Mucosa of descending colon (tissue), 3 donors: Measurements from ENCODE around the gene AKIP1. TPM values are rescaled to one million over a fixed set of nuclear protein-coding genes. Genes with fewer than 3 reads are reported as not detected.
"Not testable (repeated sequence)": the region's sequence is repeated elsewhere in the genome, so short reads cannot be mapped to it uniquely, and the experiment has no call there.

ENCODE experiments used
- ATAC-seq: fragments of 200-7000 bp; cut with Tn5 transposase; one replicate; pipeline ENCODE4 v1.9.1; 2020; ENCODE audit warnings: mild to moderate bottlenecking, moderate library complexity
- DNase-seq, 3 donors: peaks; one replicate each; pipeline ENCODE4 v3.0.0-alpha.2; 2020
- H3K36me3 ChIP-seq: fragments of 200-600 bp; one replicate; pipeline ENCODE4 v1.8.0; 2021; ENCODE audit warnings: low read depth, mild to moderate bottlenecking
- H3K4me1 ChIP-seq: fragments of 200-600 bp; one replicate; pipeline ENCODE4 v1.8.0; 2021; ENCODE audit warnings: low read depth, mild to moderate bottlenecking
- H3K4me3 ChIP-seq: fragments of 200-600 bp; one replicate; pipeline ENCODE4 v1.8.0; 2021; ENCODE audit warnings: mild to moderate bottlenecking
- H3K9me3 ChIP-seq: fragments of 200-600 bp; one replicate; pipeline ENCODE4 v1.8.0; 2021; ENCODE audit warnings: mild to moderate bottlenecking
- intact Hi-C, 2 donors: fragments of 100-400 bp; cut with DNase I in 1 of 2; cut with micrococcal nuclease in 1 of 2; formaldehyde crosslinking; loops; one replicate each; pipeline versions ENCODE4 v1.11.0 to v1.11.1; 2022; cut with DNase I, micrococcal nuclease
- total RNA-seq, 3 donors: library from RNA; stranded (reverse); fragmentation: NEBNext Ultra II Directional in 2 of 3; extraction: Animal tissue kit (Norgen Biotek cat#: 25700) in 2 of 3; gene quantifications; one replicate each; pipeline versions ENCODE4 v1.2.1 to v1.2.4, GENCODE V29; 2021 to 2023
- TF ChIP-seq, protein P1 (sequence below): fragments of 200-600 bp; IDR thresholded peaks from one replicate; pipeline ENCODE4 v1.8.0; 2022; ENCODE audit warnings: antibody characterized with exemption, mild to moderate bottlenecking
- donor health status: DM: no; HTN: no; CAD: no; lungs with moderate emphysema.
- donor health status: DM: no; HTN: no; CAD: no.
- donor health status: DM: no; HTN: yes; CAD: no.

Gene AKIP1
- total RNA-seq, 3 donors from 2014 or later, result 12.6 to 20.1 (median 17.0) TPM

DNA sequence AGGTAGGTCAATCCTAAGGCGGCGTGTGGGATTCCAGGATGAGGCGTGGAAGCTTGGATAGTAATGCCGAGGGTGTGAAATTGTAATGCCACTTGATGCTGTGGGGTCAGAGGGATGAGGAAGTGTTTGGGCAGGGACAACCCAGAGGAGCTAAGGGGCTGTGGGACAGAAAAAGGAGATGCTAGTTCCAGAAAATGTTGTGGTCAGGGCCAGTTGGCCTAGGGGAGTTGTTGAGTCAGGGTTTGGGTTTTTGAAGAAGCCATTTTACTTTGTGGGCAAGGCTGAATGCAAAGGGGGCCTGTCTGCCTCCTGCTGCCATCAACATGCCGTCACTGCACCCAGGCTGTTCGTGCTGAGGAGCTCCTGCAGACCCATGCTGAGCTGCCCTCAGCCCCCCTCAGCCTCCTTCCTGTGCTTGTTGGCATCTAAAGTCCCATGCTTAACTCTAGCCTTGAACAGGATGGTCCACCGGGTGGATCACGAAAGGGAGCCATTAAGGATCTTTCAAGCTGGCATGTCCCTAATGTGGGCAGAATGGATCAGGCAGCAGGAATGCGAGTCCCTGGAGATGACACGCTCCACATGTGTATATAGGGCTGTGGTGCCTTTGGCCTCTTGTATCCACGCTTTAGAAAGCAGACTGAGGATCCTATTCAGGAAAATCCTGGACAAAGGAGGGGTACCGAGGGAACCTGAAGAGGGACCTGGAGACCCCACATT, 19.6 kb downstream of the AKIP1 start:
- DNase-seq (no peak), ATAC-seq (no peak)
- no peaks in the 10 kb centered on the region for H3K4me1 ChIP-seq
- H3K9me3 ChIP-seq, result no peaks in the 10 kb centered on the region
- no peak overlapping the region for H3K4me3 ChIP-seq
- H3K36me3 ChIP-seq, result no peaks in the 10 kb centered on the region
- TF ChIP-seq, protein P1, sequence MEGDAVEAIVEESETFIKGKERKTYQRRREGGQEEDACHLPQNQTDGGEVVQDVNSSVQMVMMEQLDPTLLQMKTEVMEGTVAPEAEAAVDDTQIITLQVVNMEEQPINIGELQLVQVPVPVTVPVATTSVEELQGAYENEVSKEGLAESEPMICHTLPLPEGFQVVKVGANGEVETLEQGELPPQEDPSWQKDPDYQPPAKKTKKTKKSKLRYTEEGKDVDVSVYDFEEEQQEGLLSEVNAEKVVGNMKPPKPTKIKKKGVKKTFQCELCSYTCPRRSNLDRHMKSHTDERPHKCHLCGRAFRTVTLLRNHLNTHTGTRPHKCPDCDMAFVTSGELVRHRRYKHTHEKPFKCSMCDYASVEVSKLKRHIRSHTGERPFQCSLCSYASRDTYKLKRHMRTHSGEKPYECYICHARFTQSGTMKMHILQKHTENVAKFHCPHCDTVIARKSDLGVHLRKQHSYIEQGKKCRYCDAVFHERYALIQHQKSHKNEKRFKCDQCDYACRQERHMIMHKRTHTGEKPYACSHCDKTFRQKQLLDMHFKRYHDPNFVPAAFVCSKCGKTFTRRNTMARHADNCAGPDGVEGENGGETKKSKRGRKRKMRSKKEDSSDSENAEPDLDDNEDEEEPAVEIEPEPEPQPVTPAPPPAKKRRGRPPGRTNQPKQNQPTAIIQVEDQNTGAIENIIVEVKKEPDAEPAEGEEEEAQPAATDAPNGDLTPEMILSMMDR, result no peak
- intact Hi-C loops, result no loop called here

DNA sequence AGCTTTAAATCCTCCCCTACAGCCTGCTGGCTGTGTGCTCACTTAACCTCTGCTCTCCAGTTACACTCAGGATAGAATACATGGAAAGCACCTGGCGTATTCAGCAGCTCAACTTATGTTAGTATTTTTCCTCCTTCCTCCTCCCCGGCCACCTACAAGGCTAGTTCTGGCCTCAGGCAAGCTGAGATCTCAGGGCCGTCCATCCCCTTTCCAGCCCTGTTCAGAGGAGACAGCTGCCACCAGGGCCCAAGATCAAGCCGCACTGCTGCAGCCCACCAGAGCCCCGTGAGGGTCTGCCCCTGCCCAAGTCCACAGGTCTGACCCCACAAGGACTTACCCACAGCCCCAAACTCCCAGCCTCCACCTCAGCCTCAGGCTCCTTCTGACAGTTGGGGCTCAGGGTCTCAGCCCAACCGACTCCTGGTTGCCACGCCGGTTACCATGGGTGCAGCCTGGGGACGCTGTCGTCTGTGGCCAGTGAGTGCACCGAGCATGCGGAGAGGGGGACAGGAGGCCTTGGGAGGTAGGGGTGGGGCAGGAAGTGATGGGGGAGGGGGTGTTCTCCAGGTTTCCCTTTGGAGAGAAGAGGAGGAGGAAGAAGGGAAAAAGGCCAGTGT, 21.7 kb downstream of the AKIP1 start, which contains the start of gene C11orf16:
TSS of gene C11orf16 (minus strand) at position 384 of the 617 bp plus-strand sequence. CDS start 639 bp downstream, outside the sequence.
- DNase-seq (no peak), ATAC-seq (no peak)
- H3K4me1 ChIP-seq, result no peaks in the 10 kb centered on the region
- H3K36me3 ChIP-seq, result no peaks in the 10 kb centered on the region
- no peaks in the 10 kb centered on the region for H3K9me3 ChIP-seq
- intact Hi-C loops, result no loop called here
- TF ChIP-seq, protein P1, result no peak
- no peak within 1 kb of the TSS for H3K4me3 ChIP-seq

DNA sequence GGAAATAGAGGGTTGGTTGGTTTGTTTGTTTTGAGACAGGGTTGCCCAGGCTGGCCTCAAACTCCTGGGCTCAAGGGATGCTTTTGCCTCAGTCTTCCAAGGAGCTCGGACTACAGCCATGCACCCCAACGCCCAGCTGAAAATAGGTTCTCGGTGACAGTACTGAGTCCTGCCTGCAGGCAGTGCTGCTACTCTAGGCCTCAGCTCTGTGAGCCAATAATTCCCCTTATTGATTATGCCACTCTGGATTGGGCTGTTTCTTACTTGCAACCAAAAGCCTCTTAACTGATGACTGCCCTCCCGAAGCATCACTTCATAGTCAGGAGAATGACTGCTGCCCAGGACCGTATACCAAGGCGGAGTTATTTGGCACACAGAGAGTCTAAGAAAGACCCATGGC, 22.9 kb downstream of the AKIP1 start:
- Histone ChIP-seq H3K36me3 (no peaks in the 10 kb centered on the region), H3K4me1 (no peaks in the 10 kb centered on the region), H3K4me3 (no peak overlapping the region), H3K9me3 (no peaks in the 10 kb centered on the region)
- intact Hi-C loops, result no loop called here
- DNase-seq (no peak), ATAC-seq (no peak)
- TF ChIP-seq, protein P1, result no peak

- TF ChIP-seq, protein P1, result no peak
- Histone ChIP-seq H3K9me3 (no peaks in the 10 kb centered on the region), H3K4me3 (no peak overlapping the region), H3K36me3 (no peaks in the 10 kb centered on the region), H3K4me1 (no peaks in the 10 kb centered on the region)
- intact Hi-C loops, result no loop called here
- no peak for ATAC-seq
- DNase-seq, result no peak
These were observed 23.9 kb downstream of the AKIP1 start for GRCh38 chr11:8934742-8935488.

DNA sequence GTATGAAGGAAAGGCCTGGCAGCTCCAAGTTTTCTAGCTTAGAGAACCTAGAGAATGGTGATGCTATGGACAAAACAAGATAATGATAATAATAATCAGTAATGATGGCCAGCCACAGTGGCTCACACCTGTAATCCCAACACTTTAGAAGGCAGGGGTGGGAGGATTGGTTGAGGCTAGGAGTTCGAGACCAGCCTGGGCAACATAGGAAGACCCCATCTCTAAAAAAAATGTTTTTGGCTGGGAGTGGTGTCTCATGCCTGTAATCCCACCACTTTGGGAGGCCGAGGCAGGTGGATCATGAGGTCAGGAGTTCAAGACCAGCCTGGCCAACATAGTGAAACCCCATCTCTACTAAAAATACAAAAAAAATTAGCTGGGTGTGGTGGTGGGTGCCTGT, 24.8 kb downstream of the AKIP1 start:
- DNase-seq, H3K36me3 ChIP-seq, H3K4me3 ChIP-seq, intact Hi-C loops, ATAC-seq, H3K9me3 ChIP-seq, H3K4me1 ChIP-seq: not testable (repeated sequence)

DNA sequence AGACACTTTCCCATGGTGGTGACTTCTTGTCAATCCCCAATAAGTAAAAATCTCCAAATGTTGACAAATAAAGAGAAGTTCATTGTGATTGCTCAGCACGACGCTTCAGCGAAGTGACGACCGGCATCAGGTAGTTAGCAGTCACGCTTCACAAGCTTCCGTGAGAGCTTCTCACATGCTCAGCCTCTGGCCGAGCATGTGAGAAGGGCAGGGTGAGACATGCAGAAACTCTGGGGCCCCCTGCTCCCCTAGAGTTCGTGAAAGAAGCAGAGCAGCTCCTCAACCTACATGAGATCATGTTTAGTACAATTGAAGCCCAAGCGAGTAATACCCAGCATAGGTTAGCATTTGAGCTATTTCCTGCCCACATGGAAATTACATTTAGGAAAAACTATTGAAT, 26.2 kb downstream of the AKIP1 start:
- ATAC-seq, result no peak
- DNase-seq, result no peak
- intact Hi-C loops, result no loop called here
- Histone ChIP-seq H3K4me1 (no peaks in the 10 kb centered on the region), H3K4me3 (no peak overlapping the region), H3K36me3 (no peaks in the 10 kb centered on the region), H3K9me3 (no peaks in the 10 kb centered on the region)
- TF ChIP-seq, protein P1, result no peak
